ENCODE measurements around the gene TAS1R2. TPM values are rescaled to one million over a fixed set of nuclear protein-coding genes. Genes with fewer than 3 reads are reported as not detected.

Gene TAS1R2
- total RNA-seq, 1 donor from 2014 or later = not detected

- Histone ChIP-seq H3K4me3 (ENCODE audit: low read length in 3 of 3) (no peak overlapping the region), H3K4me1 (ENCODE audit: control insufficient read depth in 3 of 3, insufficient read depth in 3 of 3, low read length in 3 of 3) (peaks cover 35 to 44% (median 44%) of the 10 kb centered on the region in 3 donors), H3K27ac (ENCODE audit: low read depth, low read length) (no peak overlapping the region), H3K9me3 (ENCODE audit: control insufficient read depth in 3 of 3, low read length in 3 of 3) (no peaks in the 10 kb centered on the region), H3K9ac (ENCODE audit: low read depth in 1 of 3, low read length in 3 of 3) (peak overlapping the region in 1 of 3 donors; percentile 8), H3K27me3 (ENCODE audit: control insufficient read depth in 3 of 3, insufficient read depth in 3 of 3, low read length in 3 of 3) (no peaks in the 10 kb centered on the region), H3K36me3 (ENCODE audit: control insufficient read depth in 3 of 3, insufficient read depth in 3 of 3, low read length in 3 of 3) (peaks cover 26 to 49% (median 35%) of the 10 kb centered on the region in 3 donors)
Measured at GRCh38 chr1:18884727-18885126, 25.3 kb upstream of the TAS1R2 start.

GRCh38 chr1:18884419-18884717, 24.9 kb upstream of the TAS1R2 start:
- peaks cover 26 to 49% (median 35%) of the 10 kb centered on the region in 3 donors for H3K36me3 ChIP-seq (ENCODE audit: control insufficient read depth in 3 of 3, insufficient read depth in 3 of 3, low read length in 3 of 3)
- H3K9ac ChIP-seq (ENCODE audit: low read depth in 1 of 3, low read length in 3 of 3) = peak overlapping the region in 1 of 3 donors; percentile 54
- H3K9me3 ChIP-seq (ENCODE audit: control insufficient read depth in 3 of 3, low read length in 3 of 3) = no peaks in the 10 kb centered on the region
- H3K4me1 ChIP-seq (ENCODE audit: control insufficient read depth in 3 of 3, insufficient read depth in 3 of 3, low read length in 3 of 3) = peaks cover 35 to 44% (median 44%) of the 10 kb centered on the region in 3 donors
- no peaks in the 10 kb centered on the region for H3K27me3 ChIP-seq (ENCODE audit: control insufficient read depth in 3 of 3, insufficient read depth in 3 of 3, low read length in 3 of 3)
- no peak overlapping the region for H3K27ac ChIP-seq (ENCODE audit: low read depth, low read length)
- H3K4me3 ChIP-seq (ENCODE audit: low read length in 3 of 3) = no peak overlapping the region

- Histone ChIP-seq H3K9ac (ENCODE audit: low read depth in 1 of 3, low read length in 3 of 3) (peak overlapping the region in 1 of 3 donors; percentile 54), H3K36me3 (ENCODE audit: control insufficient read depth in 3 of 3, insufficient read depth in 3 of 3, low read length in 3 of 3) (peaks cover 22 to 46% (median 38%) of the 10 kb centered on the region in 3 donors), H3K9me3 (ENCODE audit: control insufficient read depth in 3 of 3, low read length in 3 of 3) (no peaks in the 10 kb centered on the region), H3K27ac (ENCODE audit: low read depth, low read length) (no peak overlapping the region), H3K27me3 (ENCODE audit: control insufficient read depth in 3 of 3, insufficient read depth in 3 of 3, low read length in 3 of 3) (no peaks in the 10 kb centered on the region), H3K4me3 (ENCODE audit: low read length in 3 of 3) (no peak overlapping the region), H3K4me1 (ENCODE audit: control insufficient read depth in 3 of 3, insufficient read depth in 3 of 3, low read length in 3 of 3) (peaks cover 35 to 44% (median 44%) of the 10 kb centered on the region in 3 donors)
Measured at GRCh38 chr1:18883636-18884418, 24.4 kb upstream of the TAS1R2 start.

GRCh38 chr1:18883079-18883478, 23.6 kb upstream of the TAS1R2 start:
- H3K9me3 ChIP-seq (ENCODE audit: control insufficient read depth in 3 of 3, low read length in 3 of 3) = no peaks in the 10 kb centered on the region
- no peak overlapping the region for H3K27ac ChIP-seq (ENCODE audit: low read depth, low read length)
- H3K36me3 ChIP-seq (ENCODE audit: control insufficient read depth in 3 of 3, insufficient read depth in 3 of 3, low read length in 3 of 3) = peaks cover 14 to 40% (median 32%) of the 10 kb centered on the region in 3 donors
- H3K9ac ChIP-seq (ENCODE audit: low read depth in 1 of 3, low read length in 3 of 3) = peak overlapping the region in 1 of 3 donors; percentile 40
- H3K27me3 ChIP-seq (ENCODE audit: control insufficient read depth in 3 of 3, insufficient read depth in 3 of 3, low read length in 3 of 3) = no peaks in the 10 kb centered on the region
- peaks cover 35 to 44% (median 44%) of the 10 kb centered on the region in 3 donors for H3K4me1 ChIP-seq (ENCODE audit: control insufficient read depth in 3 of 3, insufficient read depth in 3 of 3, low read length in 3 of 3)
- H3K4me3 ChIP-seq (ENCODE audit: low read length in 3 of 3) = no peak overlapping the region

GRCh38 chr1:18882486-18882885, 23.0 kb upstream of the TAS1R2 start:
- peak overlapping the region in 1 of 3 donors; percentile 40 for H3K9ac ChIP-seq (ENCODE audit: low read depth in 1 of 3, low read length in 3 of 3)
- peaks cover 12 to 34% (median 28%) of the 10 kb centered on the region in 3 donors for H3K36me3 ChIP-seq (ENCODE audit: control insufficient read depth in 3 of 3, insufficient read depth in 3 of 3, low read length in 3 of 3)
- peaks cover 35 to 44% (median 44%) of the 10 kb centered on the region in 3 donors for H3K4me1 ChIP-seq (ENCODE audit: control insufficient read depth in 3 of 3, insufficient read depth in 3 of 3, low read length in 3 of 3)

GRCh38 chr1:18881642-18882431, 22.4 kb upstream of the TAS1R2 start:
- peaks cover 11 to 36% (median 30%) of the 10 kb centered on the region in 3 donors for H3K36me3 ChIP-seq (ENCODE audit: control insufficient read depth in 3 of 3, insufficient read depth in 3 of 3, low read length in 3 of 3)
- no peak overlapping the region for H3K4me3 ChIP-seq (ENCODE audit: low read length in 3 of 3)
- no peak overlapping the region for H3K27ac ChIP-seq (ENCODE audit: low read depth, low read length)

More at GRCh38 chr1:18882486-18882885, 23.0 kb upstream of the TAS1R2 start:
- no peaks in the 10 kb centered on the region for H3K9me3 ChIP-seq (ENCODE audit: control insufficient read depth in 3 of 3, low read length in 3 of 3)
- no peak overlapping the region for H3K27ac ChIP-seq (ENCODE audit: low read depth, low read length)
- no peak overlapping the region for H3K4me3 ChIP-seq (ENCODE audit: low read length in 3 of 3)
- H3K27me3 ChIP-seq (ENCODE audit: control insufficient read depth in 3 of 3, insufficient read depth in 3 of 3, low read length in 3 of 3) = no peaks in the 10 kb centered on the region

GRCh38 chr1:18881164-18881563, 21.7 kb upstream of the TAS1R2 start:
- Histone ChIP-seq H3K27ac (ENCODE audit: low read depth, low read length) (no peak overlapping the region), H3K4me1 (ENCODE audit: control insufficient read depth in 3 of 3, insufficient read depth in 3 of 3, low read length in 3 of 3) (peaks cover 29 to 39% (median 37%) of the 10 kb centered on the region in 3 donors), H3K9me3 (ENCODE audit: control insufficient read depth in 3 of 3, low read length in 3 of 3) (no peaks in the 10 kb centered on the region), H3K4me3 (ENCODE audit: low read length in 3 of 3) (no peak overlapping the region), H3K9ac (ENCODE audit: low read depth in 1 of 3, low read length in 3 of 3) (no peak overlapping the region), H3K27me3 (ENCODE audit: control insufficient read depth in 3 of 3, insufficient read depth in 3 of 3, low read length in 3 of 3) (no peaks in the 10 kb centered on the region), H3K36me3 (ENCODE audit: control insufficient read depth in 3 of 3, insufficient read depth in 3 of 3, low read length in 3 of 3) (peaks cover 17 to 42% (median 36%) of the 10 kb centered on the region in 3 donors)

More at GRCh38 chr1:18881642-18882431, 22.4 kb upstream of the TAS1R2 start:
- Histone ChIP-seq H3K9me3 (ENCODE audit: control insufficient read depth in 3 of 3, low read length in 3 of 3) (no peaks in the 10 kb centered on the region), H3K27me3 (ENCODE audit: control insufficient read depth in 3 of 3, insufficient read depth in 3 of 3, low read length in 3 of 3) (no peaks in the 10 kb centered on the region), H3K4me1 (ENCODE audit: control insufficient read depth in 3 of 3, insufficient read depth in 3 of 3, low read length in 3 of 3) (peaks cover 35 to 44% (median 44%) of the 10 kb centered on the region in 3 donors), H3K9ac (ENCODE audit: low read depth in 1 of 3, low read length in 3 of 3) (peak overlapping the region in 1 of 3 donors; percentile 40)

GRCh38 chr1:18880585-18880984, 21.1 kb upstream of the TAS1R2 start:
- no peaks in the 10 kb centered on the region for H3K9me3 ChIP-seq (ENCODE audit: control insufficient read depth in 3 of 3, low read length in 3 of 3)
- H3K27me3 ChIP-seq (ENCODE audit: control insufficient read depth in 3 of 3, insufficient read depth in 3 of 3, low read length in 3 of 3) = no peaks in the 10 kb centered on the region
- no peak overlapping the region for H3K9ac ChIP-seq (ENCODE audit: low read depth in 1 of 3, low read length in 3 of 3)
- no peak overlapping the region for H3K4me3 ChIP-seq (ENCODE audit: low read length in 3 of 3)
- H3K27ac ChIP-seq (ENCODE audit: low read depth, low read length) = no peak overlapping the region
- peaks cover 22 to 45% (median 41%) of the 10 kb centered on the region in 3 donors for H3K36me3 ChIP-seq (ENCODE audit: control insufficient read depth in 3 of 3, insufficient read depth in 3 of 3, low read length in 3 of 3)
- H3K4me1 ChIP-seq (ENCODE audit: control insufficient read depth in 3 of 3, insufficient read depth in 3 of 3, low read length in 3 of 3) = peaks cover 24 to 33% (median 31%) of the 10 kb centered on the region in 3 donors

- H3K4me3 ChIP-seq (ENCODE audit: low read length in 3 of 3) = no peak overlapping the region
- H3K36me3 ChIP-seq (ENCODE audit: control insufficient read depth in 3 of 3, insufficient read depth in 3 of 3, low read length in 3 of 3) = peaks cover 22 to 42% (median 41%) of the 10 kb centered on the region in 3 donors
- no peaks in the 10 kb centered on the region for H3K27me3 ChIP-seq (ENCODE audit: control insufficient read depth in 3 of 3, insufficient read depth in 3 of 3, low read length in 3 of 3)
- no peak overlapping the region for H3K9ac ChIP-seq (ENCODE audit: low read depth in 1 of 3, low read length in 3 of 3)
- H3K4me1 ChIP-seq (ENCODE audit: control insufficient read depth in 3 of 3, insufficient read depth in 3 of 3, low read length in 3 of 3) = peaks cover 21 to 30% (median 25%) of the 10 kb centered on the region in 3 donors
- no peak overlapping the region for H3K27ac ChIP-seq (ENCODE audit: low read depth, low read length)
- no peaks in the 10 kb centered on the region for H3K9me3 ChIP-seq (ENCODE audit: control insufficient read depth in 3 of 3, low read length in 3 of 3)
Measured at GRCh38 chr1:18879791-18880309, 20.4 kb upstream of the TAS1R2 start.

Measured in skeletal muscle tissue (tissue), 4 donors.